H9 (cell line): ENCODE data around the gene DDX27. TPM values are rescaled to one million over a fixed set of nuclear protein-coding genes. Genes with fewer than 3 reads are reported as not detected.
A peak's percentile ranks its signal among the peaks of the same experiment; 100 is the strongest.

Source experiments
- DNase-seq: peaks from one replicate; pipeline ENCODE4 v3.0.0-alpha.2; 2017
- H2AFZ ChIP-seq: one replicate; pipeline ENCODE4 v1.6.1; 2013; ENCODE audit warnings: mild to moderate bottlenecking, low read length, control low read depth, moderate library complexity
- H2AK5ac ChIP-seq: 2 replicates; pipeline ENCODE4 v1.6.1; 2013; ENCODE audit warnings: low read length, control low read depth, mixed read lengths; ENCODE audit not compliant: insufficient read length
- H2BK120ac ChIP-seq: one replicate; pipeline ENCODE4 v1.6.1; 2013; ENCODE audit warnings: low read depth, mild to moderate bottlenecking, low read length, control low read depth, inconsistent platforms; ENCODE audit not compliant: poor library complexity, severe bottlenecking
- H2BK12ac ChIP-seq: 2 replicates; pipeline ENCODE4 v1.6.1; 2013; ENCODE audit warnings: low read length, control low read depth, mixed read lengths, low read depth; ENCODE audit not compliant: insufficient read length
- H2BK15ac ChIP-seq: 2 replicates; pipeline ENCODE4 v1.6.1; 2013; ENCODE audit warnings: low read depth, low read length, control low read depth
- H2BK20ac ChIP-seq: one replicate; pipeline ENCODE4 v1.6.1; 2013; ENCODE audit warnings: low read depth, mild to moderate bottlenecking, low read length, control low read depth, inconsistent platforms; ENCODE audit not compliant: poor library complexity, severe bottlenecking
- H2BK5ac ChIP-seq: 2 replicates; pipeline ENCODE4 v1.6.1; 2013; ENCODE audit warnings: low read length, control low read depth, mixed read lengths; ENCODE audit not compliant: insufficient read length
- H3K14ac ChIP-seq: 2 replicates; pipeline ENCODE4 v1.6.1; 2013; ENCODE audit warnings: low read length, control low read depth; ENCODE audit not compliant: insufficient read depth
- H3K18ac ChIP-seq: 2 replicates; pipeline ENCODE4 v1.6.1; 2013; ENCODE audit warnings: low read depth, mild to moderate bottlenecking, mixed read lengths, low read length, control low read depth; ENCODE audit not compliant: insufficient read length
- H3K23ac ChIP-seq: 2 replicates; pipeline ENCODE4 v1.6.1; 2013; ENCODE audit warnings: low read length, control low read depth, mixed read lengths, low read depth; ENCODE audit not compliant: insufficient read length
- H3K23me2 ChIP-seq: 2 replicates; pipeline ENCODE4 v1.6.1; 2013; ENCODE audit warnings: low read depth, mild to moderate bottlenecking, mixed read lengths, low read length, control low read depth; ENCODE audit not compliant: insufficient read length, poor library complexity, severe bottlenecking
- H3K27ac ChIP-seq: 2 replicates; pipeline ENCODE4 v1.5.1; 2013; ENCODE audit warnings: low read length, control low read depth, mixed read lengths, low read depth; ENCODE audit not compliant: insufficient read length
- H3K27me3 ChIP-seq: 2 replicates; pipeline ENCODE4 v1.6.1; 2013; ENCODE audit warnings: low read length, control low read depth, inconsistent platforms; ENCODE audit not compliant: insufficient read depth
- H3K4ac ChIP-seq: 2 replicates; pipeline ENCODE4 v1.6.1; 2013; ENCODE audit warnings: low read depth, mild to moderate bottlenecking, control low read depth, inconsistent platforms, low read length, moderate library complexity
- H3K4me1 ChIP-seq: 2 replicates; pipeline ENCODE4 v1.6.1; 2013; ENCODE audit warnings: low read length, control low read depth, inconsistent platforms; ENCODE audit not compliant: insufficient read depth
- H3K4me2 ChIP-seq: 2 replicates; pipeline ENCODE4 v1.6.1; 2013; ENCODE audit warnings: low read length, control low read depth, mixed read lengths; ENCODE audit not compliant: insufficient read length, insufficient read depth
- H3K56ac ChIP-seq: 2 replicates; pipeline ENCODE4 v1.6.1; 2013; ENCODE audit warnings: low read depth, mild to moderate bottlenecking, mixed read lengths, low read length, control low read depth; ENCODE audit not compliant: insufficient read length
- H3K79me1 ChIP-seq: 2 replicates; pipeline ENCODE4 v1.6.1; 2013; ENCODE audit warnings: low read depth, mild to moderate bottlenecking, moderate library complexity, low read length, control low read depth, inconsistent platforms; ENCODE audit not compliant: insufficient read depth, poor library complexity, severe bottlenecking
- H3K79me2 ChIP-seq: 2 replicates; pipeline ENCODE4 v1.6.1; 2013; ENCODE audit warnings: low read length, control low read depth, inconsistent platforms; ENCODE audit not compliant: insufficient read depth
- H3K9ac ChIP-seq: 2 replicates; pipeline ENCODE4 v1.6.1; 2013; ENCODE audit warnings: low read length, control low read depth, mixed read lengths; ENCODE audit not compliant: insufficient read length; ENCODE audit errors: extremely low read depth
- H3K9me3 ChIP-seq: one replicate; pipeline ENCODE4 v1.6.1; 2013; ENCODE audit warnings: low read depth, low read length, inconsistent platforms; ENCODE audit not compliant: control insufficient read depth
- H3T11ph ChIP-seq: one replicate; pipeline ENCODE4 v1.6.1; 2013; ENCODE audit warnings: mild to moderate bottlenecking, low read length, control low read depth, inconsistent platforms
- H4K20me1 ChIP-seq: one replicate; pipeline ENCODE4 v1.6.1; 2013; ENCODE audit not compliant: control insufficient read depth, insufficient read length, insufficient read depth
- H4K5ac ChIP-seq: 2 replicates; pipeline ENCODE4 v1.6.1; 2013; ENCODE audit warnings: low read depth, mild to moderate bottlenecking, mixed read lengths, low read length, control low read depth; ENCODE audit not compliant: insufficient read length
- H4K8ac ChIP-seq: replicated peaks from 2 replicates; pipeline ENCODE4 v1.6.1; 2013; ENCODE audit warnings: low read length, control low read depth, mixed read lengths, low read depth; ENCODE audit not compliant: insufficient read length
- H4K91ac ChIP-seq: 2 replicates; pipeline ENCODE4 v1.6.1; 2013; ENCODE audit warnings: low read depth, mild to moderate bottlenecking, moderate library complexity, mixed read lengths, low read length, control low read depth; ENCODE audit not compliant: insufficient read length
- H3K27ac Mint-ChIP-seq, 3 experiments: 2 replicates in 2 of 3; 3 replicates in 1 of 3; pipeline ENCODE4 v1.8.0; 2020 to 2021; ENCODE audit warnings: mixed read lengths in 3 of 3, mild to moderate bottlenecking in 1 of 3, moderate library complexity in 1 of 3
- H3K27me3 Mint-ChIP-seq: 2 replicates; pipeline ENCODE4 v1.8.0; 2021; ENCODE audit warnings: low read depth, mild to moderate bottlenecking, moderate library complexity, mixed read lengths
- H3K36me3 Mint-ChIP-seq, 3 experiments: 2 replicates in 2 of 3; 3 replicates in 1 of 3; pipeline ENCODE4 v1.8.0; 2020 to 2021; ENCODE audit warnings: low read depth in 3 of 3, mixed read lengths in 3 of 3; ENCODE audit not compliant: insufficient read depth in 1 of 3
- H3K4me1 Mint-ChIP-seq, 2 experiments: 2 replicates each; pipeline ENCODE4 v1.8.0; 2020; ENCODE audit warnings: mixed read lengths in 2 of 2
- H3K4me3 Mint-ChIP-seq, 2 experiments: 2 replicates in 1 of 2; 3 replicates in 1 of 2; pipeline ENCODE4 v1.8.0; 2020 to 2021; ENCODE audit warnings: mild to moderate bottlenecking in 2 of 2, mixed read lengths in 2 of 2, moderate library complexity in 1 of 2
- H3K9me3 Mint-ChIP-seq, 2 experiments: 2 replicates in 1 of 2; 3 replicates in 1 of 2; pipeline ENCODE4 v1.8.0; 2020; ENCODE audit warnings: mild to moderate bottlenecking in 2 of 2, mixed read lengths in 2 of 2, moderate library complexity in 1 of 2
- WGBS: extraction: QIAGEN DNeasy Blood & Tissue Kit; methylation state at CpG from one replicate; pipeline ENCODE4 v1.1.7; 2013; ENCODE audit warnings: missing lambda C conversion rate, low lambda C conversion rate, mixed read lengths; ENCODE audit not compliant: insufficient read length; ENCODE audit errors: extremely low coverage; 5-methylcytosine and 5-hydroxymethylcytosine counted together
- total RNA-seq: library from RNA; stranded (reverse); gene quantifications from 2 replicates; pipeline ENCODE4 v1.2.1, GENCODE V29; 2021
- TF ChIP-seq, protein P1 (sequence below): fragments of 200-600 bp; sonication (generic); conservative IDR thresholded peaks from 3 replicates; pipeline ENCODE4 v1.8.0; 2021; ENCODE audit warnings: antibody characterized with exemption, mild to moderate bottlenecking

DDX27 gene
- total RNA-seq, 1 experiment from 2014 or later, result 46.9 TPM

DNA sequence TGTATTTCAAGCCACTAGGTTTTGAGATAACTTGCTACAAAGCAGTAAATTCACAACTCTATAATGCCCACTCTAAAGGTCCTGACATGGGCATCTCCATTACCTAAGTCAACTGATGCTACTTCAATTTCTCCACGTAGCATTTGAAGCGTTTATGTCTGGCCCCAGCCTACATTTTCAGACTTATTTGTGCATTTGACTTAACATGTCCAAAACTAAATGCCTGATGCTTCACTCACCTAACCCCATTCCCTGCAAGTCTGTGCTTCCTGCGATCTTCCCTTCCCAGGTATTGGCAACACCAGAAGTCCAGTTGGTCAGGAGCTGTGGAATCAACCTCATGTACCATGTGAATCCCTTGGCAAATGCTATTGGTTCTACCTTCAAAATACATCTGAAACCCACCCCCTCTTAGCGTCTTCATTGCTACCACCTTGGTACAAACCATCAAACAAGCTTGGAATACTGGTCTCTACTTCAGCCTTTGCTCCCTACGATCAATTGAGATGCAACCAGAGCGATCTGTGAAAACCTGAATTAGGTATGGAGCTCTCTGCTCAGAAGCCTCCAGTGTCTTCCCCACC, 71.5 kb downstream of the DDX27 start:
- Mint-ChIP-seq H3K27ac (peak overlapping the region; percentile 4 to 95 (median 44); a peak in 6 of 7 replicates), H3K4me1 (peaks cover 45 to 57% of the 10 kb centered on the region in 2 experiments), H3K9me3 (peaks cover 0 to 7% of the 10 kb centered on the region in 2 experiments; a peak in 2 of 5 replicates), H3K4me3 (peak overlapping the region in 1 of 2 experiments; percentile 23; a peak in 1 of 5 replicates), H3K27me3 (peaks cover 2% of the 10 kb centered on the region; the same call in 1 of the 2 replicates), H3K36me3 (peaks cover 37 to 76% (median 58%) of the 10 kb centered on the region in 3 experiments)
- H3K23me2 ChIP-seq, result no peaks in the 10 kb centered on the region
- H4K91ac ChIP-seq, result no peak overlapping the region
- no peak overlapping the region for H3K23ac ChIP-seq
- no peaks in the 10 kb centered on the region for H3K79me1 ChIP-seq
- no peak overlapping the region for H2BK20ac ChIP-seq
- no peak overlapping the region for H3K56ac ChIP-seq
- no peaks in the 10 kb centered on the region for H4K20me1 ChIP-seq
- no peak overlapping the region for H4K5ac ChIP-seq
- no peak overlapping the region for H2BK120ac ChIP-seq
- no peaks in the 10 kb centered on the region for H3K9me3 ChIP-seq
- no peak overlapping the region for H3K18ac ChIP-seq
- no peaks in the 10 kb centered on the region for H3K27me3 ChIP-seq
- peak overlapping the region; percentile 36 for H3K27ac ChIP-seq
- no peak overlapping the region for H2AK5ac ChIP-seq
- peaks cover 2% of the 10 kb centered on the region; the same call in 1 of the 2 replicates for H3K4me1 ChIP-seq
- H2AFZ ChIP-seq, result no peak overlapping the region
- no peak overlapping the region for H2BK5ac ChIP-seq
- no peak overlapping the region for H3K9ac ChIP-seq
- no peak overlapping the region for H3K4me2 ChIP-seq
- TF ChIP-seq, protein P1, sequence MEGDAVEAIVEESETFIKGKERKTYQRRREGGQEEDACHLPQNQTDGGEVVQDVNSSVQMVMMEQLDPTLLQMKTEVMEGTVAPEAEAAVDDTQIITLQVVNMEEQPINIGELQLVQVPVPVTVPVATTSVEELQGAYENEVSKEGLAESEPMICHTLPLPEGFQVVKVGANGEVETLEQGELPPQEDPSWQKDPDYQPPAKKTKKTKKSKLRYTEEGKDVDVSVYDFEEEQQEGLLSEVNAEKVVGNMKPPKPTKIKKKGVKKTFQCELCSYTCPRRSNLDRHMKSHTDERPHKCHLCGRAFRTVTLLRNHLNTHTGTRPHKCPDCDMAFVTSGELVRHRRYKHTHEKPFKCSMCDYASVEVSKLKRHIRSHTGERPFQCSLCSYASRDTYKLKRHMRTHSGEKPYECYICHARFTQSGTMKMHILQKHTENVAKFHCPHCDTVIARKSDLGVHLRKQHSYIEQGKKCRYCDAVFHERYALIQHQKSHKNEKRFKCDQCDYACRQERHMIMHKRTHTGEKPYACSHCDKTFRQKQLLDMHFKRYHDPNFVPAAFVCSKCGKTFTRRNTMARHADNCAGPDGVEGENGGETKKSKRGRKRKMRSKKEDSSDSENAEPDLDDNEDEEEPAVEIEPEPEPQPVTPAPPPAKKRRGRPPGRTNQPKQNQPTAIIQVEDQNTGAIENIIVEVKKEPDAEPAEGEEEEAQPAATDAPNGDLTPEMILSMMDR, result no peak
- no peak overlapping the region for H3K14ac ChIP-seq
- no peak for DNase-seq
- H3K79me2 ChIP-seq, result peaks cover 4% of the 10 kb centered on the region; the same call in 1 of the 2 replicates
- no peak overlapping the region for H2BK12ac ChIP-seq
- WGBS, result no CpG with 5 or more reads among the region's 6 CpGs
- no peak overlapping the region for H3K4ac ChIP-seq
- H2BK15ac ChIP-seq, result no peak overlapping the region
- H4K8ac ChIP-seq, result no peak overlapping the region
- no peak overlapping the region for H3T11ph ChIP-seq
